ENCODE results near the gene PLP2. TPM values are rescaled to one million over a fixed set of nuclear protein-coding genes. Genes with fewer than 3 reads are reported as not detected.
"Not testable (repeated sequence)": the region's sequence is repeated elsewhere in the genome, so short reads cannot be mapped to it uniquely, and the experiment has no call there.

Gene PLP2, protein sequence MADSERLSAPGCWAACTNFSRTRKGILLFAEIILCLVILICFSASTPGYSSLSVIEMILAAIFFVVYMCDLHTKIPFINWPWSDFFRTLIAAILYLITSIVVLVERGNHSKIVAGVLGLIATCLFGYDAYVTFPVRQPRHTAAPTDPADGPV
- polyA plus RNA-seq (2013, experiment 1 of 2) = 12.6 TPM
- 10.8 TPM for polyA plus RNA-seq (2013, experiment 2 of 2)

GRCh38 chrX:49171752-49172279, at the start of gene PLP2:
TSS of gene PLP2 (plus strand) at chrX:49171898. CDS start at chrX:49172001, 103 bp downstream.
- 0 to 1% methylated on average over 7 to 15 of the region's 46 CpGs for WGBS, 2 experiments (ENCODE audit: insufficient coverage in 2 of 2)
- H3K9me3 ChIP-seq (ENCODE audit: control insufficient read depth, low read length) = no peaks in the 10 kb centered on the region
- peaks cover 2% of the 10 kb centered on the region for H3K4me1 ChIP-seq (ENCODE audit: control insufficient read depth, insufficient read depth, low read length, poor library complexity, severe bottlenecking)
- peaks cover 11% of the 10 kb centered on the region for H3K36me3 ChIP-seq (ENCODE audit: control insufficient read depth, insufficient read depth, low read length)
- H3K27ac ChIP-seq (ENCODE audit: low read depth, low read length, severe bottlenecking) = no peak within 1 kb of the TSS
- peak within 1 kb of the TSS; percentile 27 for H3K4me3 ChIP-seq (ENCODE audit: extremely low read depth, insufficient read depth, low read length, poor library complexity, severe bottlenecking)

DNA sequence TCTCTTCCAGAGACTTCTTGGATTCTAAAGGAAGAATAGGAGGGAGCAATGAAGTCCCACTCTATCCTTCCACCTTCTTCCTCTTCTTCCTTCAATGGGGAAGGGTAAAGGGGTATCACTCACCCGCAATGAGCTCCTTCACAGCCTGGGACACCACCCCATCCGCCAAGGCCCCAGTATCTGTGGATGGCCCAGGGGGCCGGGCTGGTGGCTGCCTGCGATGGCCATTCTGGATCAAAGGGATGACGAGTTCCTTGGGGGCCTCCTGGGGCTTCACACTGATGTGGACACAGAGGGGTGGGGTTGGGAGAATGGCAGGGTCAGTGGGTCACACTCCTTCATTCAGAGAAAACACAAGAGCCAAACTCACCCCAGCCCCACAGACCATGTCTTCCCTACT, 49.2 kb upstream of the PLP2 start:
- no peak overlapping the region for H3K27ac ChIP-seq (ENCODE audit: low read depth, low read length, severe bottlenecking)
- H3K9me3 ChIP-seq (ENCODE audit: control insufficient read depth, low read length) = no peaks in the 10 kb centered on the region
- WGBS, 2 experiments (ENCODE audit: insufficient coverage in 2 of 2) = no CpG with 5 or more reads among the region's 5 CpGs
- peak overlapping the region; percentile 67 for H3K4me3 ChIP-seq (ENCODE audit: extremely low read depth, insufficient read depth, low read length, poor library complexity, severe bottlenecking)
- H3K36me3 ChIP-seq (ENCODE audit: control insufficient read depth, insufficient read depth, low read length) = peaks cover 35% of the 10 kb centered on the region
- H3K4me1 ChIP-seq (ENCODE audit: control insufficient read depth, insufficient read depth, low read length, poor library complexity, severe bottlenecking) = no peaks in the 10 kb centered on the region

DNA sequence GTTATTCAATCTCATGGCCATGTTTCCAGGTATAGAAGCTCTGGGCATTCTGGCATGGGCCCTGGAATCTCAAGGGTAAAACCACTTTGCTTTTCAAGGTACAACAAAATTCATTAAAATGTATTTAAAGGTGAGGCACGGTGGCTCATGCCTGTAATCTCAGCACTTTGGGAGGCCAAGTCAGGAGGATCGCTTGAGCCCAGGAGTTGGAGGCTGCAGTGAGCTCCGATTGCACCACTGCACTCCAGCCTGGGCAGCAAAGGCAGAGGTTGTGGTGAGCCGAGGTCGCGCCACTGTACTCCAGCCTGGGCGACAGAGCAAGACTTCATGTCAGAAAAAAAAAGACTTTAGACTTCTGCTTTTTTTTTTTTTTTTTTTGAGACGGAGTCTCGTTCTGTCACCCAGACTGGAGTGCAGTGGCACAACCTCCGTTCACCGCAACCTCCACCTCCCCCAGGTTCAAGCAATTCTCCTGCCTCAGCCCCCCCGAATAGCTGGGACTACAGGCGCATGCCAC, 43.9 kb upstream of the PLP2 start:
- H3K27ac ChIP-seq (ENCODE audit: low read depth, low read length, severe bottlenecking); H3K4me1 ChIP-seq (ENCODE audit: control insufficient read depth, insufficient read depth, low read length, poor library complexity, severe bottlenecking); H3K9me3 ChIP-seq (ENCODE audit: control insufficient read depth, low read length); H3K4me3 ChIP-seq (ENCODE audit: extremely low read depth, insufficient read depth, low read length, poor library complexity, severe bottlenecking); H3K36me3 ChIP-seq (ENCODE audit: control insufficient read depth, insufficient read depth, low read length): not testable (repeated sequence)
- WGBS, 2 experiments (ENCODE audit: insufficient coverage in 2 of 2) = 80 to 100% methylated on average over 1 to 2 of the region's 13 CpGs

DNA sequence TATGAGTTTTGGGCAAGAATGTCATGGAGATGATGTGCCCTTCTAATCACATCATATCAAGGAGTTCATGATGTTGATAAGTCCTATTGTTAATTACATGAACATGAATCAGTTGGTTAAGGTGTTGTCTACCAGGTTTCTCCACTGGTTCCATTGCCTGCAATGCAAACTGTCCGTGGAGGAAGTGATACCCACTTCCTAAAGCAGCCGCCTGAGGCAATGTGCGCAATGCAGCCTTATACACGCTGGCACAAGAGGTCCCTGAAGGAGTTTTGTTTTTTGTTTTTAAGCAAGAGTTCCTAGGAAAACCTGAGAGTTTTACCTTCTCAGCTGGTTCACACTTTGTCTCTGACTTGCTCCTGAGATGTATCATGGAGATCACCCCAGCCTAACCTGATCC, 42.3 kb upstream of the PLP2 start:
- 80% methylated on average over 1 of the region's 4 CpGs; no CpG with 5 or more reads in 1 of the 2 experiments for WGBS, 2 experiments (ENCODE audit: insufficient coverage in 2 of 2)
- Histone ChIP-seq H3K36me3 (ENCODE audit: control insufficient read depth, insufficient read depth, low read length) (no peaks in the 10 kb centered on the region), H3K9me3 (ENCODE audit: control insufficient read depth, low read length) (no peaks in the 10 kb centered on the region), H3K4me3 (ENCODE audit: extremely low read depth, insufficient read depth, low read length, poor library complexity, severe bottlenecking) (no peak overlapping the region), H3K27ac (ENCODE audit: low read depth, low read length, severe bottlenecking) (no peak overlapping the region), H3K4me1 (ENCODE audit: control insufficient read depth, insufficient read depth, low read length, poor library complexity, severe bottlenecking) (no peaks in the 10 kb centered on the region)

- H3K4me3 ChIP-seq (ENCODE audit: extremely low read depth, insufficient read depth, low read length, poor library complexity, severe bottlenecking); H3K4me1 ChIP-seq (ENCODE audit: control insufficient read depth, insufficient read depth, low read length, poor library complexity, severe bottlenecking); H3K27ac ChIP-seq (ENCODE audit: low read depth, low read length, severe bottlenecking); H3K36me3 ChIP-seq (ENCODE audit: control insufficient read depth, insufficient read depth, low read length); H3K9me3 ChIP-seq (ENCODE audit: control insufficient read depth, low read length): not testable (repeated sequence)
- WGBS, 2 experiments (ENCODE audit: insufficient coverage in 2 of 2) = 98 to 100% methylated on average over 5 of the region's 7 CpGs
Observed at GRCh38 chrX:49132275-49132674, 39.4 kb upstream of the PLP2 start.

- Histone ChIP-seq H3K36me3 (ENCODE audit: control insufficient read depth, insufficient read depth, low read length) (no peaks in the 10 kb centered on the region), H3K4me3 (ENCODE audit: extremely low read depth, insufficient read depth, low read length, poor library complexity, severe bottlenecking) (no peak overlapping the region), H3K27ac (ENCODE audit: low read depth, low read length, severe bottlenecking) (no peak overlapping the region), H3K4me1 (ENCODE audit: control insufficient read depth, insufficient read depth, low read length, poor library complexity, severe bottlenecking) (no peaks in the 10 kb centered on the region), H3K9me3 (ENCODE audit: control insufficient read depth, low read length) (no peaks in the 10 kb centered on the region)
- no CpG with 5 or more reads among the region's 1 CpG for WGBS, 2 experiments (ENCODE audit: insufficient coverage in 2 of 2)
Observed at GRCh38 chrX:49133759-49134158, 37.9 kb upstream of the PLP2 start.

GRCh38 chrX:49137492-49137891, 34.2 kb upstream of the PLP2 start:
- no peak overlapping the region for H3K4me3 ChIP-seq (ENCODE audit: extremely low read depth, insufficient read depth, low read length, poor library complexity, severe bottlenecking)
- no peak overlapping the region for H3K27ac ChIP-seq (ENCODE audit: low read depth, low read length, severe bottlenecking)
- peaks cover 14% of the 10 kb centered on the region for H3K9me3 ChIP-seq (ENCODE audit: control insufficient read depth, low read length)
- no peaks in the 10 kb centered on the region for H3K36me3 ChIP-seq (ENCODE audit: control insufficient read depth, insufficient read depth, low read length)
- H3K4me1 ChIP-seq (ENCODE audit: control insufficient read depth, insufficient read depth, low read length, poor library complexity, severe bottlenecking) = no peaks in the 10 kb centered on the region
- WGBS, 2 experiments (ENCODE audit: insufficient coverage in 2 of 2) = no CpG with 5 or more reads among the region's 1 CpG

DNA sequence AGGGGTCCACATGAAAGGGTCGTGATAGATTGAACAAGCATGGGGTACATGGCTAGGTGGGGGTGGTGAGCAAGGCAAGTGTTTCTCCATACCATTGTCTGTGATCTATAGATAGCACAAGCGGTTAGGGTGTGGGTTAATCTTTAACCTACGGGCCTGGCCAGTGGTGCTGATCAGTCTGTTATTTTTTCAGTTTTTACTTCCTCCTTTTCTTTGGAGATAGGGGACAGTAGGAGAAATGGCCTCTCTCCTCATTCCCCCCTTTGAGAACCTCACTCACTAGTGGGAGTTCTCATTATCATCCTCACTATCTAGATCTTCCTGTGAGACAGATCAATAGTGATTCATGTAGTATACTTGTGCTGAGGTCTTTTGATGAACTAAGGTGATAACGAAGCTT, 32.0 kb upstream of the PLP2 start:
- WGBS, 2 experiments (ENCODE audit: insufficient coverage in 2 of 2) = no CpG with 5 or more reads among the region's 4 CpGs

GRCh38 chrX:49142264-49142663, 29.4 kb upstream of the PLP2 start:
- not testable (repeated sequence) for H3K27ac ChIP-seq (ENCODE audit: low read depth, low read length, severe bottlenecking)
- 60% methylated on average over 1 of the region's 9 CpGs; no CpG with 5 or more reads in 1 of the 2 experiments for WGBS, 2 experiments (ENCODE audit: insufficient coverage in 2 of 2)

More for the DNA sequence above, 32.0 kb upstream of the PLP2 start:
- H3K36me3 ChIP-seq (ENCODE audit: control insufficient read depth, insufficient read depth, low read length) = no peaks in the 10 kb centered on the region
- H3K4me3 ChIP-seq (ENCODE audit: extremely low read depth, insufficient read depth, low read length, poor library complexity, severe bottlenecking) = no peak overlapping the region
- H3K4me1 ChIP-seq (ENCODE audit: control insufficient read depth, insufficient read depth, low read length, poor library complexity, severe bottlenecking) = no peaks in the 10 kb centered on the region
- no peak overlapping the region for H3K27ac ChIP-seq (ENCODE audit: low read depth, low read length, severe bottlenecking)
- H3K9me3 ChIP-seq (ENCODE audit: control insufficient read depth, low read length) = peaks cover 14% of the 10 kb centered on the region

GRCh38 chrX:49143154-49143553, 28.5 kb upstream of the PLP2 start:
- not testable (repeated sequence) for H3K4me3 ChIP-seq (ENCODE audit: extremely low read depth, insufficient read depth, low read length, poor library complexity, severe bottlenecking); H3K27ac ChIP-seq (ENCODE audit: low read depth, low read length, severe bottlenecking); H3K4me1 ChIP-seq (ENCODE audit: control insufficient read depth, insufficient read depth, low read length, poor library complexity, severe bottlenecking); H3K36me3 ChIP-seq (ENCODE audit: control insufficient read depth, insufficient read depth, low read length)
- WGBS, 2 experiments (ENCODE audit: insufficient coverage in 2 of 2) = no CpG with 5 or more reads among the region's 7 CpGs
- H3K9me3 ChIP-seq (ENCODE audit: control insufficient read depth, low read length) = peaks cover 14% of the 10 kb centered on the region

More at GRCh38 chrX:49142264-49142663, 29.4 kb upstream of the PLP2 start:
- not testable (repeated sequence) for H3K4me1 ChIP-seq (ENCODE audit: control insufficient read depth, insufficient read depth, low read length, poor library complexity, severe bottlenecking); H3K36me3 ChIP-seq (ENCODE audit: control insufficient read depth, insufficient read depth, low read length); H3K4me3 ChIP-seq (ENCODE audit: extremely low read depth, insufficient read depth, low read length, poor library complexity, severe bottlenecking)
- H3K9me3 ChIP-seq (ENCODE audit: control insufficient read depth, low read length) = peaks cover 14% of the 10 kb centered on the region

DNA sequence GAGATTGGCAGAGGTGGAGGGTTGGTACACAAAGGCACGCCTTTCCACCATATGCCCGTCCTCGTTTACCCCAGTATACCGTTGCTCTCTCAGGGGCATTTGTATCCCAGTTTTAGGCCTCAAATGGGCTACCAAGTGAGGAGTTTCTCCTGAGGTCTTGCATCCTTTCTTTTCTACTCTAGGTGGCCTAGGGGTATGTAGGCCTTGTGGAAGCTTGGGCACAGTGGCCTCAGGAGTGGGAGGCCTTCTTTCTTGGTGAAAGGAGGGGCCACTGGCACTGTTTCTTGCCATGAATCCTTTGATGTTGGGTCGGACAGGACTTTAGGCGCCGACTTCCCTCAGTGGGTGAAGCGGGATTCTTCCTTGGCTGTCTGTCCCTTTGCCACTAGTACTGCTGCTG, 24.4 kb upstream of the PLP2 start:
- H3K36me3 ChIP-seq (ENCODE audit: control insufficient read depth, insufficient read depth, low read length) = no peaks in the 10 kb centered on the region
- 97% methylated on average over 6 of the region's 8 CpGs; no CpG with 5 or more reads in 1 of the 2 experiments for WGBS, 2 experiments (ENCODE audit: insufficient coverage in 2 of 2)

More for the DNA sequence above, 24.4 kb upstream of the PLP2 start:
- Histone ChIP-seq H3K4me1 (ENCODE audit: control insufficient read depth, insufficient read depth, low read length, poor library complexity, severe bottlenecking) (no peaks in the 10 kb centered on the region), H3K9me3 (ENCODE audit: control insufficient read depth, low read length) (no peaks in the 10 kb centered on the region), H3K27ac (ENCODE audit: low read depth, low read length, severe bottlenecking) (no peak overlapping the region), H3K4me3 (ENCODE audit: extremely low read depth, insufficient read depth, low read length, poor library complexity, severe bottlenecking) (no peak overlapping the region)
